HG03378 (cell line): ENCODE measurements around the gene GAMT.

Experiments used
- ATAC-seq: cut with Tn5 transposase; IDR thresholded peaks from one replicate; pipeline ENCODE4 v1.9.1; 2021; ENCODE audit warnings: mild to moderate bottlenecking, moderate library complexity; ENCODE audit not compliant: unreplicated experiment

GAMT gene

DNA sequence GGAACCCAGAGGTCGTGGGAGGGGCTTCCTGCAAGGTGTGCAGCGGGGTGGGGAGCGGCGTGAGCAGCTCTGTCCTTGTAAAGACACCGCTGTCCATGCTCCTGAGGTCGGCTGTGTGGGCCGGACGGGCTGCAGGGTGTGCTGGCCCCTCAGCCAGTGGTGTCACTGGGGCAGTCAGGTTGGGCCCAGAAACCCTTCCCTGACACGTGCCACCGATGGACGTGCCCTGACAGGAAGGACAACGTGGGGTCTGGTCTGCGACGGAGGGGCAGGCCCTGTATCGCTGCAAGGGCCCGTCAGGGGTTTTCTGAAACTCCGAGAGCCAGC is 32.7 kb upstream of the GAMT start:
- no peak for ATAC-seq

GRCh38 chr19:1433119-1434039 is 32.0 kb upstream of the GAMT start:
- no peak for ATAC-seq

GRCh38 chr19:1432507-1432887 is 31.2 kb upstream of the GAMT start:
- ATAC-seq, result no peak

GRCh38 chr19:1431759-1432506 is 30.6 kb upstream of the GAMT start:
- no peak for ATAC-seq

GRCh38 chr19:1430246-1430645 is 28.9 kb upstream of the GAMT start:
- ATAC-seq, result no peak

GRCh38 chr19:1429750-1430149 is 28.4 kb upstream of the GAMT start:
- no peak for ATAC-seq

- no peak for ATAC-seq
Measured at GRCh38 chr19:1428738-1429391, 27.5 kb upstream of the GAMT start.

DNA sequence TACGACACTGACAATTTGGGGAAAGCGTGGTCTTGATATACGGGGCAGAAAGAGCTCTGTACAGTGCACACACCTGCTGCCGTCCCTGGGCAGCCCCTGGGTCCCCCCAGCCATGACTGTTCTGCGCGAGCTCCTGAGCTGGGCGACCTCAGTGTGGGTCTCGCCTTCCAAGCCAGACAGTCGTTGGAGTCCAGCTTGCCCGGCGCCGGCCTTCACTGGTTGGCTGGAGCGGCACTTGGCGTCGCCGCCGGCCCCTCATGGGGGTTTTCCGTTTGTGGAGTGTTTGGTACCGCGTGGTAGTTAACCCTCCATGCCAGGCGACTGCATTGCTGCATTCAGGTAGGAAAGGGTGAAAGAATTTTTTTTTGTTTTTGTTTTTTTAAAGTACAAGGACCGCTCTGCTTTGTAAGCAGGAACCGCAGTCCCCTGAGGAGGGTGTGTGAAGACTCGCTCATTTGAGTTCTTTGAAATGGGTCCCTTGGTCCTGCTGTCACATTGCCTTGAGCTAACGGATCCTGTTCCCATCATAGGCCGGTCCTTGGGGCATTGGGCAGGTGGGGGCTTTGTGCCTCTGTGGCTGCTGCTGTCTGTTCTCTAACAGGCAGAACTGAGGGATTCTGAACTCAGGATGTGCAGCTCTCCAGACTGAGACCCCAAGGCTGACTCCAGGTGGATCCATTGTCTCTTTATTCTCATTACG is 26.0 kb upstream of the GAMT start:
- no peak for ATAC-seq

- no peak for ATAC-seq
Measured at GRCh38 chr19:1426736-1427135, 25.4 kb upstream of the GAMT start.

- ATAC-seq, result no peak
Measured at GRCh38 chr19:1425902-1426301, 24.6 kb upstream of the GAMT start.

- no peak for ATAC-seq
Measured at GRCh38 chr19:1425102-1425837, 23.9 kb upstream of the GAMT start.

DNA sequence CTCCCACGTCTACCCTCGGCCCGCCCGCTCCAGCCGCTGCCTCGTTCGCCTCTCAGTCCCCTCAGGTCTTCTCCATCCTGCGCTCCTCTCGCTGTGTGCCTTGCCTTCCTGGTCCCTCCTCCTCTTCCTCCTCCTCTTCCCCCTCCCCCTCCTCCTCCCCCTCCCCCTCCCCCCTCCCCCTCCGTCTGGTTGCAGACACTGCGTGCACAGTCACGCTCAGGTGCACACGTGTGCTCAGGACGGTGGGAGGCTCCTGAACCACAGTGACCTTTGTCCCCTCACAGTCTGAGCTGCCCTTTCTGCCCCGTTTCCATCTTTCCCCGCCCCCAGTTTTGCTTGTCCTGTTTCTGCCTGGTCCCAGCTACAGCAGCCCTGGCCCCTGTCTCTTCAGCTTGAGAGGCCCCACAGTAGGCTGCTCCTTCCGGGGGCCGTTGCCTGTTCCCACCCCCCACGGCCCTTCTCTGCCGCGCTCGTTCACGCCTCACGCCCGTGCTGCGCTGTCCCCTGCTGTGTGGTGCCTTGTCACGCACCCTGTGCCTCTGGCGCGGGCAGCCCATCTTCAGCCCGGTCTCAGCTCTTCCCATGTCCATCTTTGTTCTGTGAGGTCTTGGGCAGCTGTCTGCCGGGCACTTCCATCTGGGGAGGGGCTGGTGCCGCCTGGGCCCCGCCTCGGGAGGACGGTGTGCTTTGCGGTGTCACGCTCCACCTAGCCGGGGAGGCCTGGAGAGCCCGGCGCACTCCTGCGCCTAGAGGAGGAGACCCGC is 23.0 kb upstream of the GAMT start:
- ATAC-seq, result no peak

GRCh38 chr19:1423436-1424191 is 22.3 kb upstream of the GAMT start:
- no peak for ATAC-seq

DNA sequence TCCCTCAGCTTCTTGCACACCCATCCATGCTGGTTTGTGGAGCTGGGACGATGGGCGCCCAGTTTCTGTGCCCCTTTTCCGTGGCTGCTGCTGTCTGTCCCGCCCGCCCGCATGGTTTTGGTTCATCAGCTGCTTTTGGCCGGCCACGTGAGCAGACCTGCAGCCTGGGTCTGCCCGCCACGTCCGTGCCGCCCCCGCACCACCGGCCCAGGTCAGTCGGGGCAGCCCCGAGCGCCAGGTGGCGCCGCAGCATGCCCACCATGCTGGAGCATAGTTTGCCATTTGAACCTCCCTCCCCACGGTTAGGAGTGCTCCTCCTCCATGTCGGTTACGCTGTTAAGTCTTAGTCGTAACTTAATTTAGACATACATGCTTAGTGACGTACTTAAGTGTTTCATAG is 21.6 kb upstream of the GAMT start:
- no peak for ATAC-seq

- no peak for ATAC-seq
Measured at GRCh38 chr19:1422360-1422759, 21.0 kb upstream of the GAMT start.

GRCh38 chr19:1421958-1422305 is 20.6 kb upstream of the GAMT start:
- ATAC-seq, result no peak

GRCh38 chr19:1421218-1421957 is 20.0 kb upstream of the GAMT start:
- no peak for ATAC-seq

DNA sequence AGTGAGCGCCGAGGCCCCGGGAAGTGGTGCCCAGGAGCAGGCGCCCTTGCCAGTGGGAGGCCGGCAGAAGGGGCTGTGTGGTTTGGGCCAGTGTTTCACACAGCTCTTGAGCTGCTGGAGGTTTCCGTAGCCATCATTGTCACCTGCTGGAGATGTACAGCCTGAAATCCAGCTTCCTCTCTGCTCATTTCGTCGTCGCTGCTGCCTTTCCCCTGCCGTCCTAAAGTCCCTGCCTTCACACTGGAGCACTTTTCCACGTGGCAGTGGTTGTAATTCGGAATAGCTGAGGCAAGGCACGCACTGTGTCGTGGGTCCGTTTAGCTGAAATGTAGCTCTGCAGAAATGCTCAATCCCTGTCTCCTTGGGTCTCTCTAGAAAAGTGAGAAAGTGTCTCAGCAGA is 19.2 kb upstream of the GAMT start:
- no peak for ATAC-seq
